Lung (tissue), 12 donors: ENCODE results near the gene SNTG2. TPM values are rescaled to one million over a fixed set of nuclear protein-coding genes. Genes with fewer than 3 reads are reported as not detected.

Experiments
- ATAC-seq: fragments of 200-7000 bp; cut with Tn5 transposase; one replicate; pipeline ENCODE4 v1.9.1; 2020; ENCODE audit warnings: moderate number of reproducible peaks; ENCODE audit not compliant: insufficient read depth, low FRiP score
- DNase-seq, 3 donors: peaks; one replicate each; pipeline ENCODE4 v3.0.0-alpha.2; 2013 to 2017
- H3K27ac ChIP-seq, 2 donors: one replicate each; pipeline ENCODE4 v1.5.1; 2013; ENCODE audit warnings: mild to moderate bottlenecking in 2 of 2, moderate library complexity in 2 of 2, control low read depth in 1 of 2, inconsistent platforms in 1 of 2, low read depth in 1 of 2, low read length in 1 of 2
- H3K27me3 ChIP-seq, 3 donors: one replicate each; pipeline ENCODE4 v1.5.1; 2013; ENCODE audit warnings: low read length in 2 of 3; ENCODE audit not compliant: control insufficient read depth in 3 of 3, insufficient read depth in 3 of 3
- H3K36me3 ChIP-seq, 4 donors: one replicate each; pipeline ENCODE4 v1.5.1; 2013; ENCODE audit warnings: low read length in 4 of 4, mild to moderate bottlenecking in 1 of 4, moderate library complexity in 1 of 4; ENCODE audit not compliant: control insufficient read depth in 4 of 4, insufficient read depth in 4 of 4
- H3K4me1 ChIP-seq, 5 donors: one replicate each; pipeline ENCODE4 v1.5.1; 2013; ENCODE audit warnings: low read length in 5 of 5, mild to moderate bottlenecking in 2 of 5, moderate library complexity in 1 of 5; ENCODE audit not compliant: control insufficient read depth in 5 of 5, insufficient read depth in 5 of 5
- H3K4me3 ChIP-seq: one replicate; pipeline ENCODE4 v1.5.1; 2013; ENCODE audit warnings: mild to moderate bottlenecking, control low read depth, moderate library complexity
- H3K9ac ChIP-seq, 2 donors: one replicate each; pipeline ENCODE4 v1.5.1; 2013; ENCODE audit warnings: low read length in 2 of 2, control low read depth in 1 of 2; ENCODE audit not compliant: insufficient read depth in 1 of 2
- H3K9me3 ChIP-seq, 4 donors: one replicate each; pipeline ENCODE4 v1.5.1; 2013; ENCODE audit warnings: low read length in 3 of 4, mild to moderate bottlenecking in 1 of 4, moderate library complexity in 1 of 4; ENCODE audit not compliant: control insufficient read depth in 4 of 4, insufficient read depth in 3 of 4
- CTCF ChIP-seq: IDR thresholded peaks from 2 replicates; pipeline ENCODE4 v1.5.1; 2012; ENCODE audit warnings: mild to moderate bottlenecking; ENCODE audit errors: control extremely low read depth, extremely low read depth
- WGBS, 2 donors: extraction: QIAGEN DNeasy Blood & Tissue Kit; methylation state at CpG; one replicate each; pipeline ENCODE4 v1.1.7; 2013; 5-methylcytosine and 5-hydroxymethylcytosine counted together
- polyA plus RNA-seq, 2 donors: library from polyadenylated mRNA; stranded (reverse); fragments of 200-250 nt; gene quantifications; one replicate each; pipeline ENCODE4 v1.2.1, GENCODE V29; 2013
- total RNA-seq, 2 donors: library from RNA; depleted of rRNA in 1 of 2; stranded (reverse); fragments of >200 nt in 1 of 2; gene quantifications; one replicate each; pipeline ENCODE4 v1.2.1, GENCODE V29; 2014 to 2021
- donor health status: control.
- donor health status: control.
- donor health status: Bipolar disorder and iron deficiency.
- donor health status: healthy.
- donor health status: DM: yes; HTN: yes; CAD: no.

The SNTG2 gene
- total and polyA plus RNA-seq, 4 donors: 0.31 to 1.8 (median 1.2) TPM

- peaks cover 0 to 6% (median 0%) of the 10 kb centered on the region in 4 donors for H3K9me3 ChIP-seq
- 86 to 90% methylated on average over 14 to 16 of the region's 16 CpGs for WGBS, 2 donors
- DNase-seq: no peak
Observed at GRCh38 chr2:929011-929735, 21.5 kb upstream of the SNTG2 start.

GRCh38 chr2:929925-930324, 20.7 kb upstream of the SNTG2 start:
- peaks cover 0 to 6% (median 0%) of the 10 kb centered on the region in 4 donors for H3K9me3 ChIP-seq
- H3K9ac ChIP-seq: no peak overlapping the region
- H3K4me3 ChIP-seq: no peak overlapping the region
- DNase-seq: no peak
- no peaks in the 10 kb centered on the region for H3K27me3 ChIP-seq
- no peak for ATAC-seq
- no peaks in the 10 kb centered on the region for H3K4me1 ChIP-seq
- H3K27ac ChIP-seq: no peak overlapping the region
- 90 to 93% methylated on average over 14 of the region's 14 CpGs for WGBS, 2 donors
- TF ChIP-seq CTCF: no peak
- no peaks in the 10 kb centered on the region for H3K36me3 ChIP-seq

More at GRCh38 chr2:929011-929735, 21.5 kb upstream of the SNTG2 start:
- no peak for TF ChIP-seq CTCF
- Histone ChIP-seq H3K36me3 (no peaks in the 10 kb centered on the region), H3K27ac (no peak overlapping the region), H3K4me3 (no peak overlapping the region), H3K9ac (no peak overlapping the region), H3K27me3 (peaks cover 0 to 2% (median 0%) of the 10 kb centered on the region in 3 donors), H3K4me1 (no peaks in the 10 kb centered on the region)
- no peak for ATAC-seq

- Histone ChIP-seq H3K4me3 (no peak overlapping the region), H3K9ac (no peak overlapping the region), H3K27ac (no peak overlapping the region), H3K9me3 (peaks cover 0 to 6% (median 0%) of the 10 kb centered on the region in 4 donors), H3K27me3 (no peaks in the 10 kb centered on the region), H3K4me1 (no peaks in the 10 kb centered on the region), H3K36me3 (no peaks in the 10 kb centered on the region)
- DNase-seq (no peak), ATAC-seq (no peak)
- TF ChIP-seq CTCF: no peak
- 94 to 95% methylated on average over 4 of the region's 4 CpGs for WGBS, 2 donors
Observed at GRCh38 chr2:930935-931334, 19.7 kb upstream of the SNTG2 start.
